Measurements from ENCODE around the gene PSMD1. TPM values are rescaled to one million over a fixed set of nuclear protein-coding genes. Genes with fewer than 3 reads are reported as not detected.

PSMD1 gene
- total RNA-seq (2014; rRNA removed; shearing (Covaris generic)) (92.4 and 102 TPM in 2 replicates), polyA plus RNA-seq (2016; fragmentation: Nextera tagmentation; extraction: Ambion mirVana) (103 and 106 TPM in 2 replicates)

- Histone ChIP-seq H4K20me1 (ENCODE audit: insufficient read depth) (0 out of 2 replicates have a peak, but pooled peaks cover 20% of the 10 kb centered on the region), H3F3A (ENCODE audit: insufficient read depth) (no peaks in the 10 kb centered on the region), H3K9ac (peak within 1 kb of the TSS; percentile 98), H3K36me3 (ENCODE audit: low read depth) (0 out of 2 replicates have a peak, but pooled peaks cover 3% of the 10 kb centered on the region), H3K27me3 (replicated peaks; ENCODE audit: insufficient read depth) (no peaks in the 10 kb centered on the region), H3K4me3 (peak within 1 kb of the TSS; percentile 89), H3K4me1 (ENCODE audit: insufficient read depth) (peaks cover 27% of the 10 kb centered on the region), H2AFZ (peak within 1 kb of the TSS; percentile 76), H3K79me2 (ENCODE audit: insufficient read depth) (peaks cover 50% of the 10 kb centered on the region), H3K27ac (peak within 1 kb of the TSS; percentile 79), H3K4me2 (ENCODE audit: unreplicated experiment) (peak within 1 kb of the TSS; percentile 90), H3K9me3 (ENCODE audit: low read depth) (no peaks in the 10 kb centered on the region), H3K9me2 (ENCODE audit: insufficient read depth) (no peaks in the 10 kb centered on the region)
- in situ Hi-C loops (cut with MboI) = no loop called here
- 0% methylated on average over 39 to 67 of the region's 73 CpGs for WGBS, 2 experiments (ENCODE audit: low coverage in 1 of 2, low lambda C conversion rate in 2 of 2, missing lambda C conversion rate in 2 of 2)
- DNase-seq = peak; percentile 91
- TF ChIP-seq EZH2 (IDR thresholded peaks at IDR 0.05; ENCODE audit: insufficient read depth, poor library complexity, severe bottlenecking) = no peak
- no peak for TF ChIP-seq EZH2phosphoT487 (IDR thresholded peaks at IDR 0.05; ENCODE audit: insufficient read depth, low read depth)
These were observed at the start of gene PSMD1 for GRCh38 chr2:231056453-231057416. Gene PSMD1 (plus strand): TSS chr2:231056867. CDS start chr2:231057026, 159 bp downstream.

GRCh38 chr2:231007286-231008098, 49.2 kb upstream of the PSMD1 start:
- no peak overlapping the region for H2AFZ ChIP-seq
- WGBS, 2 experiments (ENCODE audit: low coverage in 1 of 2, low lambda C conversion rate in 2 of 2, missing lambda C conversion rate in 2 of 2) = 43 to 51% methylated on average over 10 of the region's 10 CpGs
- no peaks in the 10 kb centered on the region for H4K20me1 ChIP-seq (ENCODE audit: insufficient read depth)
- no peak overlapping the region for H3K9ac ChIP-seq
- H3K9me3 ChIP-seq (ENCODE audit: low read depth) = no peaks in the 10 kb centered on the region
- H3K4me1 ChIP-seq (ENCODE audit: insufficient read depth) = no peaks in the 10 kb centered on the region
- no peaks in the 10 kb centered on the region for H3K36me3 ChIP-seq (ENCODE audit: low read depth)
- TF ChIP-seq EZH2phosphoT487 (IDR thresholded peaks at IDR 0.05; ENCODE audit: insufficient read depth, low read depth) (no peak), EZH2 (IDR thresholded peaks at IDR 0.05; ENCODE audit: insufficient read depth, poor library complexity, severe bottlenecking) (no peak)
- no peaks in the 10 kb centered on the region for H3K9me2 ChIP-seq (ENCODE audit: insufficient read depth)
- in situ Hi-C loops (cut with MboI) = no loop called here
- H3K79me2 ChIP-seq (ENCODE audit: insufficient read depth) = no peaks in the 10 kb centered on the region
- DNase-seq = no peak
- H3F3A ChIP-seq (ENCODE audit: insufficient read depth) = no peaks in the 10 kb centered on the region
- peaks cover 24% of the 10 kb centered on the region for H3K27me3 ChIP-seq (replicated peaks; ENCODE audit: insufficient read depth)
- no peak overlapping the region for H3K4me2 ChIP-seq (ENCODE audit: unreplicated experiment)
- H3K4me3 ChIP-seq = no peak overlapping the region
- no peak overlapping the region for H3K27ac ChIP-seq

- no peaks in the 10 kb centered on the region for H3K9me2 ChIP-seq (ENCODE audit: insufficient read depth)
- no peaks in the 10 kb centered on the region for H3K9me3 ChIP-seq (ENCODE audit: low read depth)
- no peak overlapping the region for H3K4me3 ChIP-seq
- DNase-seq = no peak
- in situ Hi-C loops (cut with MboI) = no loop called here
- H3K79me2 ChIP-seq (ENCODE audit: insufficient read depth) = no peaks in the 10 kb centered on the region
- no peak overlapping the region for H3K27ac ChIP-seq
- 18 to 22% methylated on average over 6 of the region's 6 CpGs for WGBS, 2 experiments (ENCODE audit: low coverage in 1 of 2, low lambda C conversion rate in 2 of 2, missing lambda C conversion rate in 2 of 2)
- no peak overlapping the region for H3K4me2 ChIP-seq (ENCODE audit: unreplicated experiment)
- H3F3A ChIP-seq (ENCODE audit: insufficient read depth) = no peaks in the 10 kb centered on the region
- H3K9ac ChIP-seq = no peak overlapping the region
- H2AFZ ChIP-seq = no peak overlapping the region
- peaks cover 27% of the 10 kb centered on the region for H3K27me3 ChIP-seq (replicated peaks; ENCODE audit: insufficient read depth)
- TF ChIP-seq EZH2phosphoT487 (IDR thresholded peaks at IDR 0.05; ENCODE audit: insufficient read depth, low read depth) = no peak
- no peak for TF ChIP-seq EZH2 (IDR thresholded peaks at IDR 0.05; ENCODE audit: insufficient read depth, poor library complexity, severe bottlenecking)
- no peaks in the 10 kb centered on the region for H3K4me1 ChIP-seq (ENCODE audit: insufficient read depth)
- H4K20me1 ChIP-seq (ENCODE audit: insufficient read depth) = no peaks in the 10 kb centered on the region
- no peaks in the 10 kb centered on the region for H3K36me3 ChIP-seq (ENCODE audit: low read depth)
These were observed 48.5 kb upstream of the PSMD1 start for GRCh38 chr2:231008131-231008530.

GRCh38 chr2:231009236-231009919, 47.3 kb upstream of the PSMD1 start:
- DNase-seq = no peak
- WGBS, 2 experiments (ENCODE audit: low coverage in 1 of 2, low lambda C conversion rate in 2 of 2, missing lambda C conversion rate in 2 of 2) = 38 to 40% methylated on average over 14 of the region's 14 CpGs
- no peaks in the 10 kb centered on the region for H3K36me3 ChIP-seq (ENCODE audit: low read depth)
- TF ChIP-seq EZH2 (IDR thresholded peaks at IDR 0.05; ENCODE audit: insufficient read depth, poor library complexity, severe bottlenecking) (no peak), EZH2phosphoT487 (IDR thresholded peaks at IDR 0.05; ENCODE audit: insufficient read depth, low read depth) (no peak)
- no peaks in the 10 kb centered on the region for H3K9me2 ChIP-seq (ENCODE audit: insufficient read depth)
- no peak overlapping the region for H2AFZ ChIP-seq
- no peaks in the 10 kb centered on the region for H3K79me2 ChIP-seq (ENCODE audit: insufficient read depth)
- H3K9me3 ChIP-seq (ENCODE audit: low read depth) = no peaks in the 10 kb centered on the region
- no peak overlapping the region for H3K4me3 ChIP-seq
- H3K27ac ChIP-seq = no peak overlapping the region
- H3K9ac ChIP-seq = no peak overlapping the region
- no peak overlapping the region for H3K4me2 ChIP-seq (ENCODE audit: unreplicated experiment)
- in situ Hi-C loops (cut with MboI) = no loop called here
- H4K20me1 ChIP-seq (ENCODE audit: insufficient read depth) = no peaks in the 10 kb centered on the region
- H3K27me3 ChIP-seq (replicated peaks; ENCODE audit: insufficient read depth) = peaks cover 40% of the 10 kb centered on the region
- no peaks in the 10 kb centered on the region for H3K4me1 ChIP-seq (ENCODE audit: insufficient read depth)
- no peaks in the 10 kb centered on the region for H3F3A ChIP-seq (ENCODE audit: insufficient read depth)

All from GM23248 (cell line).